Naive B cell (primary cell): ENCODE results near the gene SAC3D1. TPM values are rescaled to one million over a fixed set of nuclear protein-coding genes. Genes with fewer than 3 reads are reported as not detected.
"Not testable (repeated sequence)": the region's sequence is repeated elsewhere in the genome, so short reads cannot be mapped to it uniquely, and the experiment has no call there.

ENCODE experiments used
- ATAC-seq, 2 donors: fragments of 150-1000 bp; cut with Tn5 transposase; 2 replicates each; pipeline ENCODE4 v1.10.0; 2021; ENCODE audit warnings: low read depth in 2 of 2, mild to moderate bottlenecking in 2 of 2, moderate library complexity in 2 of 2
- DNase-seq: peaks from one replicate; pipeline ENCODE4 v3.0.0; 2022
- H3K27ac Mint-ChIP-seq, 6 donors: one replicate each; pipeline ENCODE4 v1.8.0; 2020 to 2022; ENCODE audit warnings: mild to moderate bottlenecking in 6 of 6, mixed read lengths in 6 of 6, moderate library complexity in 5 of 6, inconsistent platforms in 2 of 6
- H3K27me3 Mint-ChIP-seq, 3 donors: one replicate each; pipeline ENCODE4 v1.8.0; 2021 to 2022; ENCODE audit warnings: mixed read lengths in 3 of 3, mild to moderate bottlenecking in 1 of 3
- H3K36me3 Mint-ChIP-seq, 2 donors: one replicate each; pipeline ENCODE4 v1.8.0; 2020 to 2022; ENCODE audit warnings: mixed read lengths in 2 of 2, inconsistent platforms in 1 of 2, mild to moderate bottlenecking in 1 of 2
- H3K4me1 Mint-ChIP-seq, 3 donors: one replicate each; pipeline ENCODE4 v1.8.0; 2020 to 2022; ENCODE audit warnings: mixed read lengths in 3 of 3, inconsistent platforms in 1 of 3, mild to moderate bottlenecking in 1 of 3, moderate library complexity in 1 of 3
- H3K4me3 Mint-ChIP-seq, 8 donors: one replicate each; pipeline ENCODE4 v1.8.0; 2020 to 2022; ENCODE audit warnings: mild to moderate bottlenecking in 8 of 8, mixed read lengths in 8 of 8, moderate library complexity in 8 of 8, inconsistent platforms in 2 of 8
- H3K9me3 Mint-ChIP-seq, 7 donors: one replicate each; pipeline ENCODE4 v1.8.0; 2020 to 2022; ENCODE audit warnings: mixed read lengths in 7 of 7, mild to moderate bottlenecking in 5 of 7, inconsistent platforms in 2 of 7, moderate library complexity in 1 of 7
- polyA plus RNA-seq, 6 donors: library from polyadenylated mRNA; unstranded; fragments of 300-500 nt; fragmentation: Illumina TruSeq; gene quantifications; one replicate each; pipeline ENCODE4 v1.2.3, GENCODE V29; 2021; ENCODE audit warnings: low read depth in 6 of 6

The SAC3D1 gene
- polyA plus RNA-seq = 1 to 10 TPM; 4.7 to 9.6 (median 6.4) TPM

DNA sequence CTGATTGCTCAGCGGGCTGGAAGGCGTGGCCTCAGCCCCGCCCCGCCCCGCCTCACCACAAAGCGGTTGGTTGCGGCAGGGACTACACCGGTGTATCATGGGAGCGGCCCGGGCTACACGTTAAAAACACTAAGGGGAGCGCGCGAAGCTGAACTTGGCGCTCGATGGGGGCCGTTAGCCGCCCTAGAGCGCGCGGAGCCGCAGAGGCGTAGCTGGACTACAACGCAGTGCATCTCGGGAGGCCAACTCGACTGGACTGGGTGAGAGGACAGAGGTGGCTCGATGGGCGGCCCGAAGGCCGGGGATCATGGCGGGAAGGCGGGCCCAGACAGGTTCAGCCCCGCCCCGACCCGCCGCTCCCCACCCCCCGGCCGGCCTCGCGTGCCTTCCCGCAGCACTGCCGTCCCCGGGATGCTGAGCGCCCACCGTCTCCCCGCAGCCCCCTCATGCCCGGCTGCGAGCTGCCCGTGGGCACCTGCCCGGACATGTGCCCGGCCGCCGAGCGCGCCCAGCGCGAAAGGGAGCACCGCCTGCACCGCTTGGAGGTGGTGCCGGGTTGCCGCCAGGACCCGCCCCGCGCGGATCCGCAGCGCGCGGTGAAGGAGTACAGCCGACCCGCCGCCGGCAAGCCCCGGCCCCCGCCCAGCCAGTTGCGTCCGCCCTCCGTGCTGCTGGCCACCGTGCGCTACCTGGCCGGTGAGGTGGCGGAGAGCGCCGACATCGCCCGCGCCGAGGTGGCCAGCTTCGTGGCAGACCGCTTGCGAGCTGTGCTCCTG, at the start of gene SAC3D1:
SAC3D1 (plus strand) TSS at position 364 of the 776 bp plus-strand sequence; CDS start at position 447, 83 bp downstream.
- H3K4me1 Mint-ChIP-seq = peaks cover 9 to 28% (median 13%) of the 10 kb centered on the region in 3 donors
- H3K27ac Mint-ChIP-seq = peak within 1 kb of the TSS; percentile 79 to 96 (median 92)
- H3K36me3 Mint-ChIP-seq = peaks cover 0 to 10% of the 10 kb centered on the region in 2 donors
- peak; percentile 85 to 86 for ATAC-seq
- H3K9me3 Mint-ChIP-seq = no peaks in the 10 kb centered on the region
- DNase-seq = peak; percentile 84
- H3K4me3 Mint-ChIP-seq = peak within 1 kb of the TSS; percentile 94 to 97 (median 96)
- no peaks in the 10 kb centered on the region for H3K27me3 Mint-ChIP-seq

DNA sequence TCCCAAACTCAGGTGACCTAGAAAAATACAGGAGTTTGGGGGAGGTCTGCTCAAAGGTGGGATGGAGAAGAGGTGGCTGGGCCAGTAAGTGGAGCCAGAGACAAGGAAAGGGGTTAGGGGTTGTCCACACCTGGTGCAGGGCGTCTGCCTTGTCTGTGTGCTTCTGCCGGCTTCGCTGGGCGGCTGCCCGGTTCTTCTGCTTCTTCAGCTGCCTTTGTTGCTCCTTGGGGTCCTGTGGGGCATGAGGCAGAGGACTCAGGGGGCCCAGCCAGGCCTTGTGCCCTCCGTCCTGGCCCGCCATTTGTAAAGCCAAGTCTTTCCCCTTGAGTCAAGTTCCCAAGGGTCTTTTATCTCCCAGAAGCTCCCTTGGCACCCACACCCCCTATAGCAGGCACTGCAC, 46.7 kb upstream of the SAC3D1 start:
- Mint-ChIP-seq H3K27me3 (no peaks in the 10 kb centered on the region), H3K4me1 (peaks cover 44 to 48% (median 46%) of the 10 kb centered on the region in 3 donors), H3K9me3 (no peaks in the 10 kb centered on the region), H3K4me3 (no peak overlapping the region), H3K36me3 (no peaks in the 10 kb centered on the region), H3K27ac (no peak overlapping the region)
- DNase-seq (no peak), ATAC-seq (no peak)

DNA sequence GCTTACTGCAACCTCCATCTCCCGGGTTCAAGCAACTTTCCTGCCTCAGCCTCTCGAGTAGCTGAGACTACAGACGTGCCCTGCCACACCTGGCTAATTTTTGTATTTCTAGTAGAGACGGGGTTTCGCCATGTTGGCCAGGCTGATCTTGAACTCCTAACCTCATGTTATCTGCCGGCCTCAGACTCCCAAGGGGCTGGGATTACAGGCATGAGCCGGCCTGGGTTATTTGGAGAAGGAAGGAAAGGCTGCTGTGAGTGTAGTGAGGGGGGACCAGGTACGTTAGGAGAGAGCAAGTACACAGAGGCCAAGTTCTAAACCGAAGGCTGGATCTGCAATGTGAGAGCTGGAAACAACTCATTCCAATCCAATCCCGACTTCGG, 44.7 kb upstream of the SAC3D1 start:
- Mint-ChIP-seq H3K9me3 (no peaks in the 10 kb centered on the region), H3K4me1 (peaks cover 26 to 31% (median 30%) of the 10 kb centered on the region in 3 donors), H3K27me3 (no peaks in the 10 kb centered on the region), H3K27ac (peak overlapping the region in 4 of 6 donors; percentile 33 to 92 (median 84)), H3K4me3 (peak overlapping the region; percentile 63 to 94 (median 87)), H3K36me3 (no peaks in the 10 kb centered on the region)
- no peak for ATAC-seq
- DNase-seq = no peak

DNA sequence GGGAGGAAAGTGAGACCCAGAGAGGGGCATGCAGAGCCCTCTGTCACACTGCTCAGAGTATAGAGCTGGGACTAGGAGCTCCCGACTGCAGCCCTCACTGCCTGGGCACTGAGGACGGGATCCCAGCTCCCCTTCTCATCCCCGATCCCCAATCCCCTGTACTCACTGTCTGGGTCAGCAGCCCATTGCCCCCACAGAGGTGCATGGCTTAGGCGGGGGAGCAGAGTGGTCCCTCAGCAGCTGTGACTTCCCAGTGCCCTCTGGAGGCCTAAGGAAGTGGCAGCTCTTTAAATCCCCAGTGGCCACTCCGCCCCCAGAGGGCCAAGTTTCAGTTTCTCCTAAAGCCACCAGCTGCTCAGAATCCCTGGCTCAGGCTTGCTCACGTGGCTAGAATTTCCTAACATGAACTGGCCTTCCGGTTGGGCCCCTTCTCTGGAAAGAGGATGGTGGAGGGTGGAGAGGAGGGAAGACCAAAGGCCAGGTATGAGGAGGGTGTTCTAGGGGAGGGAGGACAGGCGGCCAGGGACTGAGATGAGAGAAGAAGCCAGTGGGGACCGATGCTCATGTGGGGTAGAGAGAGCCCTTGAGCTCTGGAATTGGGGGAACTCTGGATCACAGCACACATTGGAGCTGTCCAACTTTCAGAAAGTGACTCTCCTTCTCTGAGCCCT, 44.2 kb upstream of the SAC3D1 start, which contains the start of gene BATF2:
BATF2 (minus strand) TSS at position 262 of the 671 bp plus-strand sequence; CDS start at position 205, 57 bp downstream.
- DNase-seq = peak; percentile 31
- Mint-ChIP-seq H3K9me3 (no peaks in the 10 kb centered on the region), H3K4me3 (peak within 1 kb of the TSS; percentile 63 to 94 (median 87)), H3K4me1 (peaks cover 21 to 25% (median 25%) of the 10 kb centered on the region in 3 donors), H3K36me3 (no peaks in the 10 kb centered on the region), H3K27me3 (no peaks in the 10 kb centered on the region), H3K27ac (peak within 1 kb of the TSS in 5 of 6 donors; percentile 54 to 94 (median 78))
- peak; percentile 87 to 88 for ATAC-seq

DNA sequence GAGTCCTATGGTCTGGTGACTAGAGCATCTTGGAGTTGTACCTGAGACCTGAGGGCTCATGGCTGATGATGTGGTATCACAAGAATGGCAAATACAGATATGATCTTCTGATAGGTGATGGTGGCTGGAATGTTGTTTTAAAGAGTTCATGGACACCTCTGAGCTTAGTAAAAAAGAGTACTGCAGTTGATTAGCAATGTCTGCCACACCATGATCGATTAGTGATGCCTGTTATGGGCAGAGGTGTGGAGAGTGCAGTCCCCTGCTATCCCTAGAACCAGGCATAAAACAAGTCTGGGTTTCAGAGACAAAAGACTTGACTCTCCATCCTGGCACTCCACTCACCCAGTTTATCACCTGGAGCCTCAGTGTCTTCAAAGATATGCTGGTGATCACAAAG, 42.9 kb upstream of the SAC3D1 start:
- no peak for ATAC-seq
- no peaks in the 10 kb centered on the region for H3K36me3 Mint-ChIP-seq
- no peak for DNase-seq
- H3K27me3 Mint-ChIP-seq = no peaks in the 10 kb centered on the region
- H3K9me3 Mint-ChIP-seq = no peaks in the 10 kb centered on the region
- peak overlapping the region in 1 of 8 donors; percentile 13 for H3K4me3 Mint-ChIP-seq
- H3K4me1 Mint-ChIP-seq = peaks cover 13 to 19% (median 17%) of the 10 kb centered on the region in 3 donors
- H3K27ac Mint-ChIP-seq = peak overlapping the region in 1 of 6 donors; percentile 51

DNA sequence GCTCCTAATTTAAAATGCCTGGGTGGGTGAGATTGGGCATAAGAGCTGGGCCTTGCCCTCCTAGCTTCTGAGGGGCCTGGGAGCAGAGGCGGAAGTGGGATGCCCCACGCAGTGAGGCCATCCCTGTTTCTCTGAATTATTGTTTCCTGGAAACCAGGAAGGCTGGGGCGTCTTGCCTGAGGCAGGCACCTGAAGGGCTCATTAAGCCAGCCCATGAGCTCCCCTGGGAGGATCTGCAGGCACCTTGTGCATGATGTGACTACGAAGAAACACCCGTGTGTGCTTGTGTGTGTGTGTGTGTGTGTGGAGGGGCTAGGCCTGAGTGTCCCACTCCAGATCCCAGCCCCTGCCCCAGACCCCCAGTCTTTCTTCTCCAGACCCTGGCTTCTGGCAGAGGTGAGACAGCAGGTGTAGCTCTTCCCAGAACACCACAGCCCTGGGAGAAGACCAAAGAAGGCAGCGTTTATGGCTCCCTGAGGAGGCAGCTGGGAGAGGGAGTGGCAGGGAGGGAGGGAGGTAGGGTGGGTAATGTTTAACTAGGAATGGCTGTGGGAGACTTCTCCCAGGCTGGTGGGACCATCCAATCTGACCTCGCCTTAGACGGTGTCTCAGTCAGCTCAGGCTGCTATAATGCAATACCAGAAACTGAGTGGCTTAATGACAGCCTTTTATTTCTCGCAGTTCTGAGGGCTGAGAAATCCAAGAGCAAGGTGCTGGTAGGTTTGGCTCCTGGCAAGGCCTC, 42.1 kb upstream of the SAC3D1 start:
- Mint-ChIP-seq H3K27me3 (no peaks in the 10 kb centered on the region), H3K27ac (peak overlapping the region in 3 of 6 donors; percentile 37 to 59 (median 53)), H3K36me3 (no peaks in the 10 kb centered on the region), H3K9me3 (no peaks in the 10 kb centered on the region), H3K4me3 (peak overlapping the region in 1 of 8 donors; percentile 15), H3K4me1 (peaks cover 13 to 19% (median 17%) of the 10 kb centered on the region in 3 donors)
- ATAC-seq = no peak
- no peak for DNase-seq

DNA sequence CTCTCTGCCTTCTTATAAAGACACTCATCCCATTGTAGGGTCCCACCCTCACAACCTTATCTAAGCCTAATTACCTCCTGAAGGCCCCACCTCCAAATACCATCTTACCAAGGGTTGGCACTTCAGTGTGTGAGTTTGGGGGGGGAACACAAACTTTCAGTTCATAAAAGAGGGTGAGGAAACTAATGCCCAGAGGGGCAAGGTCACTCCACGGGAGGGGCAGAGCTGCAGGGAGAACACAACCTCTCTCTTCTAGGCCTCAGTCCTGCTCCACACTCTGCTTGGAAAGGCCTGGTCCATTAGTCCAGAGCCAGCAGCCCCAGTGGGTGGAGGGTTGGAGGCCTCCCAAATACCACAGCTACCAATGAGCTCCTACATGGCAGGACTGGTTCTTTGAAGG, 41.5 kb upstream of the SAC3D1 start:
- no peaks in the 10 kb centered on the region for H3K9me3 Mint-ChIP-seq
- no peak overlapping the region for H3K4me3 Mint-ChIP-seq
- no peak for ATAC-seq
- H3K36me3 Mint-ChIP-seq = no peaks in the 10 kb centered on the region
- H3K4me1 Mint-ChIP-seq = peaks cover 11 to 19% (median 13%) of the 10 kb centered on the region in 3 donors
- peak overlapping the region in 1 of 6 donors; percentile 53 for H3K27ac Mint-ChIP-seq
- no peak for DNase-seq
- no peaks in the 10 kb centered on the region for H3K27me3 Mint-ChIP-seq

DNA sequence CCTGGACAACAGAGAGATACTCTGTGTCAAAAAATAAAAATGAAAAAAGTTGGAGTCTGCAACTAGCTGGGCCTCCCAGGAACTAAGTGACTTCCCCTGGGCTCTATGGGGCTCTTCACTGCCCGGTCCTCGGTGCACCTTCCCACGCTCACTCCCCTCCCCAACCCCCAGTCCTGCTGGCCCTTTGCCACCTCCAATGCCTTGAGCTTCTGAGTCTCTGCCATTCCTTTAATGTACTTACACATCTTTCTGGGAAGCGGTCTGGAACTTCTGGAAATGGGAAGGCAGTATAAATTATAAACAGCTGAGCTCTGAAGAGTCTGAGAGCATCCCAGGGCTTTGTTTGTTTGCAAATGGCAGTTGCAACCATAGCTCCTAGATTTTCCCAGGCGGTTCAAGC, 38.3 kb upstream of the SAC3D1 start:
- no peak for ATAC-seq
- no peaks in the 10 kb centered on the region for H3K9me3 Mint-ChIP-seq
- H3K27me3 Mint-ChIP-seq = no peaks in the 10 kb centered on the region
- no peaks in the 10 kb centered on the region for H3K36me3 Mint-ChIP-seq
- no peak overlapping the region for H3K4me3 Mint-ChIP-seq
- no peak overlapping the region for H3K27ac Mint-ChIP-seq
- no peak for DNase-seq
- H3K4me1 Mint-ChIP-seq = peaks cover 0 to 3% (median 3%) of the 10 kb centered on the region in 3 donors

DNA sequence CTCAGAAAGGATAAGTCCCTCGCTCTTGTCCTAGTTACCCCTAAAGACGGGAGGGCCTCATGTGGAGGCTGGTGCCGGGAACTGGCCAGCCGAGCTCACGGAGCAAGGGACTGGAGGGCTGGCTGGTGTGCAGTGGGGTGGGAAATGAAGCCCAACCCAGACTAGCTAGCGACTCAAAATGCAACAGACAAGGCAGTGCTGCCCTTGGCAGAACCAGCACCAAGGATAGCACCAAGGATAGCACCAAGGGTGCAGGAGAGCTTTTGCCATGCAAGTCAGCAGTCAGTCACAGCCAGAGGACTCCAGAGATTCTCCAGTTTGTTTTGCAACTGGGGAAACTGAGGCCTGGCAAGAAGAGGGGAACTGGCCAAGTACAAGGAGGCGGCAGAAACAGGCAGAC, 37.7 kb upstream of the SAC3D1 start:
- H3K27me3 Mint-ChIP-seq = no peaks in the 10 kb centered on the region
- H3K27ac Mint-ChIP-seq = no peak overlapping the region
- DNase-seq (no peak), ATAC-seq (no peak)
- H3K9me3 Mint-ChIP-seq = no peaks in the 10 kb centered on the region
- H3K4me3 Mint-ChIP-seq = no peak overlapping the region
- H3K36me3 Mint-ChIP-seq = no peaks in the 10 kb centered on the region
- H3K4me1 Mint-ChIP-seq = peaks cover 0 to 3% (median under 1%) of the 10 kb centered on the region in 3 donors

DNA sequence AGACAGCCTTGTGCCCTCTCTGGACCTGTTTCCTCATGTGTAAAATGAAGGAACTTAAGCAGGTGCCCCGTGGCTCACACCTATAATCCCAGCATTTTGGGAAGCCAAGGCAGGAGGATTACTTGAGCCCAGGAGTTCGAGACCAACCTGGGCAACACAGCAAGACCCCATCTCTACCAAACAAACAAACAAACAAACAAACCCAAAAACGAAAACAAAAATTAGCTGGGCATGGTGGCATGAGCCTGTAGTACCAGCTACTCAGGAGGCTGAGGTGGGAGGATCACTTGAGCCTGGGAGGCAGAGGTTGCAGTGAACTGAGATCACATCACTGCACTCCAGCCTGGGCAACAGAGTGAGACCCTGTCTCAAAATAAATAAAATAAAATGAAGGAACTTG, 37.0 kb upstream of the SAC3D1 start:
- ATAC-seq, H3K27ac Mint-ChIP-seq, DNase-seq, H3K4me1 Mint-ChIP-seq, H3K4me3 Mint-ChIP-seq, H3K9me3 Mint-ChIP-seq, H3K27me3 Mint-ChIP-seq, H3K36me3 Mint-ChIP-seq: not testable (repeated sequence)

DNA sequence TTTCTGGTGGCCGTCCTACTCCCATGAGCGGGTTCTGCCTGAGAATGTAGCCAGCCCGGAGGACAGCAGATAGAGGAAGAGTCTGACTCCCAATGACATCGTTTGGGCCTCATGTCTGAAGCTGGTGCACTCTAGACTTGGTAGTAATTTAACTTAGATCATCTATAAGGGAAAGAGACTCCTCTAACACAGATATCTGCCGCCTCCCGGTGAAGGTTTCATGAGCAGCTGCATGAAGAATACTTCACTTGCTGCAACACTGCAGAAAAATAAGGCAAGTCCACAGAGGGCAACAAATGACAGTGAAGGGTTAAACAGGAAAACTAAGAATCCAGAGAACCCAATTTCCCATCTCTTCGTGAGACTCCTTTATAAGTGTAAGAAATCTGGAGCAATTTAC, 33.0 kb upstream of the SAC3D1 start:
- ATAC-seq (no peak), DNase-seq (no peak)
- no peak overlapping the region for H3K4me3 Mint-ChIP-seq
- H3K36me3 Mint-ChIP-seq = no peaks in the 10 kb centered on the region
- H3K27me3 Mint-ChIP-seq = no peaks in the 10 kb centered on the region
- H3K4me1 Mint-ChIP-seq = peaks cover 3 to 6% (median 3%) of the 10 kb centered on the region in 3 donors
- no peak overlapping the region for H3K27ac Mint-ChIP-seq
- no peaks in the 10 kb centered on the region for H3K9me3 Mint-ChIP-seq

DNA sequence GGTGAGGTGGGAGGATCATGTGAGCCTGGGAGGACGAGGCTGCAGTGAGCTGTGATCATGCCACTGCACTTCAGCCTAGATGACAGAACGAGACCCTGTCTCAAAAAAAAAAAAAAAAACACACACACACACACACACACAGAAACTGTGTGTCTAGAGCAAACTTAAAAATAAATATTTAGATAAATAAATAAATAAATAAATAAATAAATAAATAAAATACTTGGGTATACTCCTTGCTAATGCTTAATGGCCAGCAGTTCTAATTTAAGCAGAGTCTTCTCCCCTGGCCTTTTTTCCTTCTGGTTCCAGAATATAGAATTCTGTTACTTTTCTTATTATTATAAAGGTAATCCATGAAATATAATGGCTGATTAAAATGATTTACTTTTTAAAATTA, 32.1 kb upstream of the SAC3D1 start:
- Mint-ChIP-seq H3K27ac (no peak overlapping the region), H3K36me3 (no peaks in the 10 kb centered on the region), H3K4me1 (peaks cover 9 to 12% (median 12%) of the 10 kb centered on the region in 3 donors), H3K27me3 (no peaks in the 10 kb centered on the region), H3K4me3 (no peak overlapping the region), H3K9me3 (no peaks in the 10 kb centered on the region)
- DNase-seq (no peak), ATAC-seq (no peak)
